Activated CD4-positive, CD25-positive, alpha-beta regulatory T cell treated with anti-CD3 and anti-CD28 coated beads, Interleukin-2, amount 50 U/mL, for 16 hours (primary cell): Measurements from ENCODE around the gene RGPD4.
"Not testable (repeated sequence)": the region's sequence is repeated elsewhere in the genome, so short reads cannot be mapped to it uniquely, and the experiment has no call there.

Source experiments
- DNase-seq: peaks from one replicate; pipeline ENCODE4 v3.0.0-alpha.2; 2020; ENCODE audit warnings: low read depth, low spot score

The RGPD4 gene

DNA sequence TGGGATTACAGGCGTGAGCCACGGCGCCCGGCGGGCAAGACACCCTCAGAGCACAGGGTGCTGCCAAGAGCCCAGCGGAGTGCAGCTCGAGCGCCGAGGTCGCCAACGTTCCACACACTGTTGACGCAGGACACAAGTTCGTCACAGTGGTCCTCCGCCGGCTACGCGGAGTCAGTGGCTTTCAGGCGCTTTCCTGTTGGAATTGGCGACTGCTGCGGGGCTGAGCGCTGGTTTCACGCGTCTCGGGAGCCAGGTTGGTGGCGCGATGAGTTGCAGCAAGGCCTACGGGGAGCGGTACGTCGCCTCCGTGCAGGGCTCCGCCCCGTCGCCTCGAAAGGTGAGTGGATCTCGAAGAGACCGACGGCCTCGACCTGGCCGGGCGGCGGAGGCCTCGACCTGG lies at the start of gene RGPD4:
RGPD4 (plus strand) TSS at position 144 of the 400 bp plus-strand sequence; CDS start at position 266, 122 bp downstream.
- not testable (repeated sequence) for DNase-seq

DNA sequence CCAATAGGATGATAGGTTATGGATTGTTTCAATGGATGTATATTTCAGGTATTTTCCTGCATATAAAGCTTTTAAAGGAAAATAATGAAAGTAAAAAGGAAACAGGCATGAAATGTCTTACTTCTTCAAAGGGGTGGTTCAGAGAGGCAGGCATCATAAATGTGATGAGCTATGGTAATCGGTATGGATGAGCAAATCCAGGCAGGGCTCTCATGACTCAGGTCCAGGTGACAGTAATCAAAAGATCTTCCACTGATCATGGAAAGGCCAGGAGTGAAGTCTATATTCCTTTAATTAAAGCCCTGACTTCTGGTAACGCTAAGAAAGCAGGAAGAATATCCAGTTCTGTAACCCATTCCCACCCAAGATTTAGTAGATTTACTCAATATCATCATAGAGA lies 48.7 kb upstream of the RGPD4 start:
- no peak for DNase-seq

DNA sequence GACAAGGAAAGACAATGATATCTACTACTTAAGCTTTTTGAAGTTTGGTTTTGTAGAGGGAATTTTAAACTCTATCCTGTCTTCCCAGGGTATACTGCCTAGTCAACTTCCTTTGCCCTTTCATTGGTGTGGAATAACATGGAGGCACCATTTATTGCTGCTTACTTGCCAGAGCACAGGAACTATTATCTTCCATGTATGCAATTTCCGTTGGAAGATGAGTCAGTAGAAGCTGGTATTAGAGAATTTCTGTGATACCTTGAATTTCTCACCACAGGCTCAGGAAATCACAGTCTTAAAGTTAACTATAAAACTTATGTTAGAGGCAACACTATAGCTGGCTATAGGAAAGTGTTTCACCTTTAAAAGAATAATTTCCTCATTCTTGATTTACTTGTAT lies 40.9 kb upstream of the RGPD4 start:
- DNase-seq: no peak

DNA sequence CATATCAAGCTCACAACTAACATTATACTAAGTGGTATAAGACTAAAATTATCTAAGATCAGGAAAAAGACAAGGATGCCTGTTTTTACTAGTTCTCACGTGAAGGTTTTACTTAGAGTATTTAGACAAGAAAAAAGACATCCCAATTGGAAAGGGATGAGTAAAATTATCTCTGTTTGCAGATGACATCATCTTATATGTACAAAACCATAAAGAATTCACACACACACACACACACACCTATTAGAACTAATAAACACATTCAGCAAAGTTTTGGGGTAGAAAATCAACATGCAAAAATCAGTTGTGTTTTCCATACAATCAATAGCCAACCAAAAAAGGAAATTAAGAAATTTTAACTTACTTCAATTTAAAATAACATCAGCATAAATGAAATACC lies 35.9 kb upstream of the RGPD4 start:
- no peak for DNase-seq

DNA sequence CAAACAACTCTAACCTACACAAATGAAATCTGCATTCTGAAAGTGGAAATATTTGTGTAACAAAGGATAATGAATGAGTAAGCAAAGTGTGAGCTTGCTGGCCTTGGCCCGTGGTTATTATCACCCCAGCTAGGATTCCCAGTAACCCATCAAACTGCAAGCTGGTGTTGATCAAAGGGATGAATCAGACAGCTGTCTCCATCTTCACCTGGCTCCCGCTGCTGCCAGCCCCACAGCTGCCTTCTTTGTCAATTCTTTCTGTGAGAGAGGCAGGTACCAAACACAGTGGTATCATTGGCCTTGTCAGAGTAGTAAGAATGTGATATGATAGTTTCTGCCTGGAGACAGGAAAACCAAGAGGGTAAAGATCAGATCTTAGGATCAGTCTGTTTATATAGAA lies 25.2 kb upstream of the RGPD4 start:
- no peak for DNase-seq

- DNase-seq: no peak
Observed at GRCh38 chr2:107804608-107805498, 21.8 kb upstream of the RGPD4 start.

GRCh38 chr2:107806901-107807300 lies 19.8 kb upstream of the RGPD4 start:
- no peak for DNase-seq

DNA sequence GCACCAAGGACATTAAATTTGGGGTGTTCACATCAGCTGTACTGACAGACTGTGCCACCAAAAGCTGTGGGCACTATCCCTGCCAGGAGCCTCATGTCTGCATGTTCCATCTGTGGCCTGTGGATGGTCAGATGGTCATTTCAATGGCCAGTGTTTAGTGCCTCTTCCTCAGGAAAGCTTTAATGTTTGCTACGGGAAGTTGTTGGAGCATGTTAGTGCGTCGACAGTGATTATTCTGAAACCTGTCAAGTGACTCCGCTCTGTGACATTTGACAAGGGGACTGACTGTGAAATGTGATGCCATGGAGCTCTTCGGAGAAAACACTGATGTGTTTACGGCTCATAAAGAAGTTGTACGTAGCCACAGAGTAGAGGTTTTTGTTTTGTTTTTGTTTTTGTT lies 18.7 kb upstream of the RGPD4 start:
- DNase-seq: no peak

- DNase-seq: no peak
Observed at GRCh38 chr2:107808959-107809358, 17.7 kb upstream of the RGPD4 start.

GRCh38 chr2:107809835-107810234 lies 16.9 kb upstream of the RGPD4 start:
- no peak for DNase-seq

DNA sequence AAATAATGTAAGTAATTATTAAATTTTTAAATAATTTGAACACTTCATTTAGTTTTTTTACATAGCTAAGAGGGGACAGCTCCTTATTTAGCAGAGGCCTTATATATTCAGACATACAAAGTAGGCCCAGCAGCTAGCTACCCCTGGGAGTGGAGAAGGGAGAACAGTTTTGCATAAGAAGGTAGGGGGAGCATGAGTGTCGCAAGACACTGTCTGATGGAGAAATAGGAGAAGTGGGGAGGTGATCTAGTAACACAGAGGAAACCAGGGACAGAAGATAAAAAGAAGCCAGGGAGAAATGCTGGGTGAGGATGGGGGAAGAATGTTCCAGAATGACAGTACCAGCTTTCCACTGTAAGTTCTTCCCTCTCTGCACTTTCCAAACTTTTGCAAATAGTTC lies 16.0 kb upstream of the RGPD4 start:
- no peak for DNase-seq

GRCh38 chr2:107811411-107811810 lies 15.3 kb upstream of the RGPD4 start:
- no peak for DNase-seq

GRCh38 chr2:107812006-107812405 lies 14.7 kb upstream of the RGPD4 start:
- no peak for DNase-seq

- DNase-seq: no peak
Observed at GRCh38 chr2:107817378-107817777, 9.3 kb upstream of the RGPD4 start.

GRCh38 chr2:107822302-107822701 lies 4.4 kb upstream of the RGPD4 start:
- no peak for DNase-seq

DNA sequence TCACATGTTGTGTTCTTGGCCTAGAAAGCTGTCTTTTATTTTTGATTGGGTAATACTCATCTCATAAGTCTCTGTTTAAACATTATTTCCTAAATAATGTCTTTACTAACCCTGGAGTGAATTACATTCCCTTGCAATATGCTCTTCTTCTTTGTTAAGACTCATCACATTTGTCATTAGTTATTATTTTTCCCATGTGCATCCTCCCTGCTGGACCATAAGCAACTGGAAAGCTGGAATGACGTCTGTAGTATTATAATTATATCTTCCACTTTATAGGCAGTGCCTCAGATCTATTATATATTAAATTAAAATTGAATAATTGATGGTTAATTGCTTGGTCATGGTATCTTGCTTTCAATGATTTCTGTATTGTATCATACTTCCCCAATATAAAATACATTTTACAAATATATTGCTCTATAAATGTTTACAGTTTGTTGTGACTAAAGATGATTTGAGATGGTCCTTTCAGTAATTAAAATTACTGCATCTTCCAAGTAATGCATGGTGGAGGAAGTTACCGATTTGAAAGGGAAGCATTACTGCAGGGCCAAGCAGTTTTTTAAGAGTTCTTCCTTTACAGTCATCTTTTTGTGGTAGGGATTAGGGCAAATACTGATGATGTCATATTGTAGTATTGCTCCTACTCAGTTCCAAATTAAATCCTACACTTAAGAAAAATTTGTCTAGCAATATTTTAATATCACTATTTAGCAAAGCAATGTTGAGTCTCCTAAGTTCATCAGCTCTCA lies 2.1 kb upstream of the RGPD4 start:
- DNase-seq: no peak

GRCh38 chr2:107825206-107825563 lies 1.5 kb upstream of the RGPD4 start:
- DNase-seq: no peak

DNA sequence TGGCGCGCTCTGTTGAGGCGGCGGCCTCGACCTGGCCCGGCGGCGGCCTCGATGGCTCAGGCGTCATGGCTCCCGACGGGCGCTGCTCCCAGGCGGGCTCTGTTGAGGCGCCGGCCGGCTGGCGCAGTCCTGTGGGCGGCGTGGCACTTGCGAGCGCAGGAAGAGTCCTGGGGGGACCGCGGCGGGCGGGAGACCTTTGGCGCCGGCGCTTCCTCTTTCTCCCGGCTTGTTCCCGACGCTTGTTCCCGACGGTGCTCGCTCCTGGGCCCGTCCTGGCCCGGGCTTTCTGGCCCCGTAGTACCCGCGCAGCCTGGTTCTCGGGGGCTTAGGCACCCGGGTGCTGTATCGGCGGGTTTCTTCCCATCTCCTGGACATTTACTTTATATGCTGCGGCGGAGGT lies 2.8 kb downstream of the RGPD4 start:
- not testable (repeated sequence) for DNase-seq

- not testable (repeated sequence) for DNase-seq
Observed at GRCh38 chr2:107833152-107833551, 6.5 kb downstream of the RGPD4 start.

DNA sequence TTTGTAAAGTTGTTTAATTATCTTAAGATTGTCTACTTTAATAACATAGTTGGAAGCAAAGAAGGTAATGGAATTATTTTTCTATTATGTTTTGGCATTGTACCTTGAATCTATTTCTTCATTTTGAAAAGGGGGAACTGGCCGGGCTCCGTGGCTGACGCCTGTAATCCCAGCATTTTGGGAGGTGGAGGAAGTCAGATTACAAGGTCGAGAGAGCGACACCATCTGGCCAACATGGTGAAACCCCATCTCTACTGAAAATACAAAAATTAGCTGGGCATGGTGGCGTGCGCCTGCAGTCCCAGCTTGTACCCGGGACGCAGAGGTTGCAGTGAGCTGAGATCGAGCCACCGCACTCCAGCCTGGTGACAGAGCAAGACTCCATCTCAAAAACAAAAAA lies 6.9 kb downstream of the RGPD4 start:
- not testable (repeated sequence) for DNase-seq

DNA sequence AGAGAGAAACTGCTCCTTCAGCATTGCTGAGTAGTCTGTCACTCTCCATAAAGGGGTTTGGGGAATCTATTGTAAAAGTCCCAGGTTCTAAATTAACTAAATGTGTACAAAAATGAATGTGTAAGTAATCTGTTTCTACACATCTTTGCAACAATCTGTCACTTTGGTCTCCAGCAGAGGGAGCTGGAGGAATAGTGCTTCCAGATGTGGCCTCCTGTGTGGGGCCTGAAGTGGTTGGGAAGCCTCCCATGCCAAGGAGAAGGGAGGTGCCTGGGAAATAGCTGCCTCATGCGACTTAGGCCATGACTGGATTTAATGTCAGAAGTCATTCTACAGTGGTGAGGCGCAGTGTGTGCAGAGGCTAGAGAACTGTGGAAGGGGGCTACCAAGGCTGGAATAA lies 89.4 kb downstream of the RGPD4 start:
- not testable (repeated sequence) for DNase-seq

DNA sequence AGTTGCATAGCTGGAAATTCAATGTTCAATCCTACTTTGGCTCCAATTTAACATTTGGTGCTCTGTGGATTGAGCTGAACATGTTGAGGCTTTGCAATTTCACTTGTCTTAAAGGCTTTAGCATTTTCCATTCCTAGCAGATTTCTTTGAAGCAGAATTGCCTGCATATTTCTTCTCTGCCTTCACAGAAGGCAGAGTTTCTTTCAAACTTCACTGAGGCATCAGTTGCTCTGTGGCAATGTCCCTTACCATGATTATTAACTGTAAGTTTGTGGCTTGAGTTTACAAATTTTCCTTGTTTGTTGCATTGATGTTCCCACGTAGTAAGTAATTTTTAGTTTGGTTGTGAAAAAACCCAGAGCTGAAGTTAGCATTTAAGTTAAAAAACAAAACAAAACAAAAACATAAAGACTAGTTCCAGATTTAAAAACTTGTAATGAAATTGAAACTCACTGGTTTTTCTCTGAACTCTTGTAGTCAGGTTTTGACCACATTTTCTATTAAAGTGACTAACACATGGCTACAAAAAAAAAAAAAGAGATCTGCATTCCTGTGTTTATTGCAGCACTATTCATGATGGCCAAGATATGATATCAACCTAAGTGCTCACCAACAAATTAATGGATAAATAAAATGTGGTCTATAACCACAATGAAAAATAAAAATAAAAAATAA lies 90.1 kb downstream of the RGPD4 start:
- not testable (repeated sequence) for DNase-seq
